PC-3 (cell line): ENCODE measurements around the gene CPLANE1. TPM values are rescaled to one million over a fixed set of nuclear protein-coding genes. Genes with fewer than 3 reads are reported as not detected.

Experiments
- ATAC-seq: fragments of 200-7000 bp; cut with Tn5 transposase; 2 replicates; pipeline ENCODE4 v1.9.1; 2020; ENCODE audit warnings: mild to moderate bottlenecking, moderate library complexity
- BruUV-seq: library from RNA; stranded (reverse); fragments of 400-500 nt; replicated peaks from 2 replicates; lab custom pipeline; 2021; lab: Mats Ljungman, UMichigan
- CTCF ChIA-PET: fragments of 300-600 bp; sonication (Branson Sonifier 250); formaldehyde crosslinking; loops from one replicate; lab custom pipeline; 2022; ENCODE audit warnings: antibody characterized with exemption; lab: Charles Lee
- POLR2A ChIA-PET: fragments of 300-600 bp; sonication (Branson Sonifier 250); formaldehyde crosslinking; loops from one replicate; lab custom pipeline; 2022; ENCODE audit warnings: antibody characterized with exemption; ENCODE audit not compliant: unreplicated experiment; lab: Charles Lee
- DNase-seq: peaks from one replicate; pipeline ENCODE4 v3.0.0-alpha.2; 2015
- H2AFZ ChIP-seq: fragments of 300-600 bp; sonication (generic); 2 replicates; pipeline ENCODE4 v1.6.0; 2016; ENCODE audit warnings: antibody characterized with exemption, low read length
- H3F3A ChIP-seq: fragments of 300-600 bp; sonication (generic); one replicate; pipeline ENCODE4 v1.6.0; 2017; ENCODE audit warnings: antibody characterized with exemption, low read length, control low read depth, mild to moderate bottlenecking; ENCODE audit not compliant: unreplicated experiment
- H3K27ac ChIP-seq: fragments of 300-600 bp; sonication (generic); 2 replicates; pipeline ENCODE4 v1.5.1; 2016; ENCODE audit warnings: mild to moderate bottlenecking, low read length
- H3K27me3 ChIP-seq: fragments of 300-600 bp; sonication (generic); 2 replicates; pipeline ENCODE4 v1.6.1; 2016; ENCODE audit warnings: low read length, mixed read lengths
- H3K36me3 ChIP-seq: fragments of 300-600 bp; sonication (generic); 2 replicates; pipeline ENCODE4 v1.6.1; 2016; ENCODE audit warnings: low read depth, mixed run types, low read length, mixed read lengths
- H3K4me1 ChIP-seq: fragments of 300-600 bp; sonication (generic); 2 replicates; pipeline ENCODE4 v1.5.1; 2016; ENCODE audit warnings: low read length; ENCODE audit not compliant: insufficient read depth
- H3K4me2 ChIP-seq: fragments of 300-600 bp; sonication (generic); 2 replicates; pipeline ENCODE4 v1.6.0; 2016; ENCODE audit warnings: low read length
- H3K4me3 ChIP-seq: fragments of 300-600 bp; sonication (generic); 2 replicates; pipeline ENCODE4 v1.5.1; 2016; ENCODE audit warnings: mild to moderate bottlenecking, low read length, mixed read lengths
- H3K79me2 ChIP-seq: fragments of 300-600 bp; sonication (generic); 2 replicates; pipeline ENCODE4 v1.6.1; 2017; ENCODE audit warnings: low read length, mixed read lengths
- H3K9ac ChIP-seq: fragments of 300-600 bp; sonication (generic); 2 replicates; pipeline ENCODE4 v1.6.0; 2016; ENCODE audit warnings: mild to moderate bottlenecking, low read length
- H3K9me2 ChIP-seq: fragments of 300-600 bp; sonication (generic); replicated peaks from 2 replicates; pipeline ENCODE4 v1.6.1; 2016; ENCODE audit warnings: mixed run types, low read length, mixed read lengths
- H3K9me3 ChIP-seq: fragments of 300-600 bp; sonication (generic); 2 replicates; pipeline ENCODE4 v1.6.1; 2016; ENCODE audit warnings: low read length, mixed read lengths
- H4K20me1 ChIP-seq: fragments of 300-600 bp; sonication (generic); 2 replicates; pipeline ENCODE4 v1.6.1; 2016; ENCODE audit warnings: low read length, mixed read lengths
- EZH2 ChIP-seq: fragments of 300-600 bp; sonication (generic); IDR thresholded peaks from one replicate; pipeline ENCODE4 v1.6.1; 2017; ENCODE audit warnings: antibody characterized with exemption, mild to moderate bottlenecking, low read length; ENCODE audit not compliant: unreplicated experiment
- EZH2phosphoT487 ChIP-seq: fragments of 300-600 bp; sonication (generic); IDR thresholded peaks from 2 replicates; pipeline ENCODE4 v1.6.1; 2018; ENCODE audit warnings: mild to moderate bottlenecking, antibody characterized with exemption, low read length, borderline replicate concordance
- intact Hi-C: fragments of 100-400 bp; cut with micrococcal nuclease; formaldehyde crosslinking; loops from 2 replicates; pipeline ENCODE4 v1.9.0; 2023
- total RNA-seq: library from RNA; depleted of rRNA; stranded (reverse); fragments of >200 nt; gene quantifications from 2 replicates; pipeline ENCODE4 v1.2.3, GENCODE V29; 2014
- TF ChIP-seq, protein P1 (sequence below): fragments of 300-600 bp; sonication (generic); conservative IDR thresholded peaks from 2 replicates; pipeline ENCODE4 v1.5.1; 2017; ENCODE audit warnings: antibody characterized with exemption, low read depth, mild to moderate bottlenecking, low read length

CPLANE1 gene
- total RNA-seq, 1 experiment from 2014 or later: 10.1 TPM

GRCh38 chr5:37172957-37173356 is 76.2 kb downstream of the CPLANE1 start:
- Histone ChIP-seq H3K36me3 (peaks cover 17% of the 10 kb centered on the region; the same call in 1 of the 2 replicates), H3K27me3 (no peaks in the 10 kb centered on the region), H3K4me3 (no peak overlapping the region), H2AFZ (no peak overlapping the region), H3F3A (no peaks in the 10 kb centered on the region), H3K9me3 (no peaks in the 10 kb centered on the region), H3K9ac (no peak overlapping the region), H3K4me1 (no peaks in the 10 kb centered on the region), H3K9me2 (no peaks in the 10 kb centered on the region), H4K20me1 (no peaks in the 10 kb centered on the region), H3K79me2 (no peaks in the 10 kb centered on the region), H3K27ac (no peak overlapping the region), H3K4me2 (no peak overlapping the region)
- ATAC-seq: no peak
- ChIA-PET CTCF (no interaction called here), POLR2A (no interaction called here)
- TF ChIP-seq EZH2: no peak
- no peak for TF ChIP-seq EZH2phosphoT487
- TF ChIP-seq, protein P1, sequence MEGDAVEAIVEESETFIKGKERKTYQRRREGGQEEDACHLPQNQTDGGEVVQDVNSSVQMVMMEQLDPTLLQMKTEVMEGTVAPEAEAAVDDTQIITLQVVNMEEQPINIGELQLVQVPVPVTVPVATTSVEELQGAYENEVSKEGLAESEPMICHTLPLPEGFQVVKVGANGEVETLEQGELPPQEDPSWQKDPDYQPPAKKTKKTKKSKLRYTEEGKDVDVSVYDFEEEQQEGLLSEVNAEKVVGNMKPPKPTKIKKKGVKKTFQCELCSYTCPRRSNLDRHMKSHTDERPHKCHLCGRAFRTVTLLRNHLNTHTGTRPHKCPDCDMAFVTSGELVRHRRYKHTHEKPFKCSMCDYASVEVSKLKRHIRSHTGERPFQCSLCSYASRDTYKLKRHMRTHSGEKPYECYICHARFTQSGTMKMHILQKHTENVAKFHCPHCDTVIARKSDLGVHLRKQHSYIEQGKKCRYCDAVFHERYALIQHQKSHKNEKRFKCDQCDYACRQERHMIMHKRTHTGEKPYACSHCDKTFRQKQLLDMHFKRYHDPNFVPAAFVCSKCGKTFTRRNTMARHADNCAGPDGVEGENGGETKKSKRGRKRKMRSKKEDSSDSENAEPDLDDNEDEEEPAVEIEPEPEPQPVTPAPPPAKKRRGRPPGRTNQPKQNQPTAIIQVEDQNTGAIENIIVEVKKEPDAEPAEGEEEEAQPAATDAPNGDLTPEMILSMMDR: no peak
- no TSS peak for BruUV-seq
- no peak for DNase-seq
- intact Hi-C loops: no loop called here

DNA sequence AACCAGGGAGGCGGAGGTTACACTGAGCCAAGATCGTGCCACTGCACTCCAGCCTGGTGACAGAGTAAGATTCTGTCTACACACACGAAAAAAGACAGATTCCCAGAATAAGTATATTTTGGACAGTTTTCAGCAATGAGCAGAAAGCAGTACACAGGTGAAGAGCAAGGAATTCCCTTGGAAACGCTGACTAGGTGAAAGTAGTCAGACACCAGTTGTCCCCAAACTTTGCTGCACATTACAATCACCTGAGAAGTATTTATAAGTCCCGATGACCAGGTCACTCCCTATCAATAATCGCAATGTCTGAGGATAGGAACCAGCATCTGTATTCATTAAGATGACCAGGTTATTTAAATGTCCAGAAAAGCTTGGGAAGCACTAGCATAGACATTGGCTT is 78.3 kb downstream of the CPLANE1 start:
- Histone ChIP-seq H3K27ac (no peak overlapping the region), H2AFZ (no peak overlapping the region), H3K9me2 (no peaks in the 10 kb centered on the region), H3K4me1 (no peaks in the 10 kb centered on the region), H3K9ac (no peak overlapping the region), H4K20me1 (no peaks in the 10 kb centered on the region), H3F3A (no peaks in the 10 kb centered on the region), H3K4me3 (no peak overlapping the region), H3K79me2 (no peaks in the 10 kb centered on the region), H3K27me3 (no peaks in the 10 kb centered on the region), H3K9me3 (no peaks in the 10 kb centered on the region), H3K36me3 (peaks cover 17% of the 10 kb centered on the region; the same call in 1 of the 2 replicates), H3K4me2 (no peak overlapping the region)
- BruUV-seq: no TSS peak
- no peak for DNase-seq
- intact Hi-C loops: no loop called here
- no peak for TF ChIP-seq EZH2
- no peak for ATAC-seq
- CTCF ChIA-PET: no interaction called here
- POLR2A ChIA-PET: no interaction called here

- Histone ChIP-seq H3K79me2 (no peaks in the 10 kb centered on the region), H3K4me2 (no peak overlapping the region), H3K4me1 (no peaks in the 10 kb centered on the region), H3K27me3 (no peaks in the 10 kb centered on the region), H3K36me3 (peaks cover 11% of the 10 kb centered on the region; the same call in 1 of the 2 replicates), H3K4me3 (no peak overlapping the region), H4K20me1 (no peaks in the 10 kb centered on the region), H3K27ac (no peak overlapping the region), H3K9me2 (no peaks in the 10 kb centered on the region), H3K9ac (no peak overlapping the region), H2AFZ (no peak overlapping the region), H3F3A (no peaks in the 10 kb centered on the region), H3K9me3 (no peaks in the 10 kb centered on the region)
- intact Hi-C loops: no loop called here
- ATAC-seq: no peak
- BruUV-seq: no TSS peak
- no peak for TF ChIP-seq EZH2phosphoT487
- no peak for TF ChIP-seq EZH2
- TF ChIP-seq, protein P1: no peak
- CTCF ChIA-PET: no interaction called here
- DNase-seq: no peak
- POLR2A ChIA-PET: no interaction called here
Observed at GRCh38 chr5:37166197-37166596, 83.0 kb downstream of the CPLANE1 start.
